CD4-positive, alpha-beta memory T cell (primary cell): ENCODE results near the gene NR4A2. TPM values are rescaled to one million over a fixed set of nuclear protein-coding genes. Genes with fewer than 3 reads are reported as not detected.

Source experiments
- CTCF ChIA-PET: fragments of 350-600 bp; sonication (Branson Sonifier 250); formaldehyde crosslinking; loops from one replicate; lab custom pipeline; 2021; ENCODE audit warnings: inconsistent platforms; ENCODE audit not compliant: partially characterized antibody; lab: Charles Lee
- POLR2A ChIA-PET: fragments of 350-600 bp; sonication (Branson Sonifier 250); formaldehyde crosslinking; loops from one replicate; lab custom pipeline; 2021; ENCODE audit not compliant: partially characterized antibody; lab: Charles Lee
- DNase-seq, 5 donors: peaks; one replicate each; pipeline versions ENCODE4 v3.0.0 to v3.0.0-alpha.2; 2020 to 2022; ENCODE audit warnings: mixed read lengths in 1 of 5
- H3K27ac ChIP-seq: one replicate; pipeline ENCODE4 v1.7.0; 2013; ENCODE audit warnings: low read depth, low read length
- H3K27me3 ChIP-seq: 2 replicates; pipeline ENCODE4 v1.7.0; 2013; ENCODE audit warnings: mild to moderate bottlenecking, low read length, moderate library complexity; ENCODE audit not compliant: insufficient read depth
- H3K36me3 ChIP-seq: 2 replicates; pipeline ENCODE4 v1.7.0; 2013; ENCODE audit warnings: mild to moderate bottlenecking, low read length, moderate library complexity; ENCODE audit not compliant: insufficient read depth
- H3K4me1 ChIP-seq: 2 replicates; pipeline ENCODE4 v1.7.0; 2013; ENCODE audit warnings: mild to moderate bottlenecking, low read length, moderate library complexity; ENCODE audit not compliant: insufficient read depth
- H3K4me3 ChIP-seq, 2 donors: one replicate each; pipeline ENCODE4 v1.7.0; 2013; ENCODE audit warnings: low read length in 2 of 2, mild to moderate bottlenecking in 1 of 2
- H3K9me3 ChIP-seq, 2 donors: one replicate each; pipeline ENCODE4 v1.7.0; 2013; ENCODE audit warnings: low read length in 2 of 2, control low read depth in 1 of 2; ENCODE audit not compliant: control insufficient read depth in 1 of 2
- H3K27ac Mint-ChIP-seq, 7 donors: one replicate each; pipeline ENCODE4 v1.8.0; 2020 to 2021; ENCODE audit warnings: mixed read lengths in 7 of 7, mild to moderate bottlenecking in 6 of 7, inconsistent platforms in 3 of 7, moderate library complexity in 3 of 7
- H3K27me3 Mint-ChIP-seq, 2 donors: one replicate each; pipeline ENCODE4 v1.8.0; 2020 to 2021; ENCODE audit warnings: mixed read lengths in 2 of 2
- H3K36me3 Mint-ChIP-seq, 2 donors: one replicate each; pipeline ENCODE4 v1.8.0; 2020 to 2021; ENCODE audit warnings: mixed read lengths in 2 of 2, inconsistent platforms in 1 of 2, mild to moderate bottlenecking in 1 of 2
- H3K4me1 Mint-ChIP-seq, 4 donors: one replicate each; pipeline ENCODE4 v1.8.0; 2020 to 2021; ENCODE audit warnings: mixed read lengths in 4 of 4, mild to moderate bottlenecking in 1 of 4
- H3K4me3 Mint-ChIP-seq, 8 donors: one replicate each; pipeline ENCODE4 v1.8.0; 2020 to 2021; ENCODE audit warnings: mixed read lengths in 8 of 8, mild to moderate bottlenecking in 7 of 8, moderate library complexity in 6 of 8, inconsistent platforms in 3 of 8
- H3K9me3 Mint-ChIP-seq, 8 donors: one replicate each; pipeline ENCODE4 v1.8.0; 2020 to 2021; ENCODE audit warnings: mixed read lengths in 8 of 8, mild to moderate bottlenecking in 5 of 8, inconsistent platforms in 3 of 8, moderate library complexity in 1 of 8
- intact Hi-C: fragments of 100-400 bp; cut with micrococcal nuclease; formaldehyde crosslinking; loops from one replicate; pipeline ENCODE4 v1.15.1; 2023
- polyA plus RNA-seq, 2 donors: library from polyadenylated mRNA; unstranded; fragments of 300-500 nt; fragmentation: Illumina TruSeq; gene quantifications; one replicate each; pipeline ENCODE4 v1.2.3, GENCODE V29; 2021
- total RNA-seq, 2 experiments: library from RNA; stranded (reverse); gene quantifications; one replicate each; pipeline ENCODE4 v1.2.3, GENCODE V29; 2021

The NR4A2 gene
- total and polyA plus RNA-seq, 4 experiments from 2014 or later = 2.1 to 18.3 (median 5.8) TPM

DNA sequence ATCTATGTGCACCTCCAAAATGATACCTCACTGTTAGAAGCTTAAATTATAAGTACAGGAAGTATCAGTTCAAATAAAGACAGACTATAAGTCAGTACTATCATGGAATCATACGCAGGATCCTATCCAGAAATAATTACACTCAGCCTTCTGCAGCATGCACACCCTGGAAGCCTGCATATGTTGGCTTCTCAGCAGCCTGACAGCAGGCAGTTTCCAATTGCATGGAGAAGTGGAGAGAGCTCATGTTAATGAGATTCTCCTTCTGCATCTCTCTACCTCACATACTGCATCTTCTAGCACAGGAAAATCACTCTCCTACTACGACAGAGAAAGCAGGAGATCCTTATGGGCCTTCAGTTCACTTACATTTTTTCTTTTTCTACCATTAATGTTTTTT, 20.5 kb downstream of the NR4A2 start:
- H3K9me3 Mint-ChIP-seq = no peaks in the 10 kb centered on the region
- H3K27ac Mint-ChIP-seq = no peak overlapping the region
- Histone ChIP-seq H3K4me1 (no peaks in the 10 kb centered on the region), H3K4me3 (no peak overlapping the region), H3K36me3 (no peaks in the 10 kb centered on the region), H3K9me3 (no peaks in the 10 kb centered on the region), H3K27ac (no peak overlapping the region), H3K27me3 (no peaks in the 10 kb centered on the region)
- ChIA-PET CTCF (no interaction called here), POLR2A (no interaction called here)
- intact Hi-C loops = no loop called here
- no peaks in the 10 kb centered on the region for H3K36me3 Mint-ChIP-seq
- H3K4me3 Mint-ChIP-seq = no peak overlapping the region
- H3K27me3 Mint-ChIP-seq = peaks cover 18 to 32% of the 10 kb centered on the region in 2 donors
- DNase-seq = no peak
- no peaks in the 10 kb centered on the region for H3K4me1 Mint-ChIP-seq

DNA sequence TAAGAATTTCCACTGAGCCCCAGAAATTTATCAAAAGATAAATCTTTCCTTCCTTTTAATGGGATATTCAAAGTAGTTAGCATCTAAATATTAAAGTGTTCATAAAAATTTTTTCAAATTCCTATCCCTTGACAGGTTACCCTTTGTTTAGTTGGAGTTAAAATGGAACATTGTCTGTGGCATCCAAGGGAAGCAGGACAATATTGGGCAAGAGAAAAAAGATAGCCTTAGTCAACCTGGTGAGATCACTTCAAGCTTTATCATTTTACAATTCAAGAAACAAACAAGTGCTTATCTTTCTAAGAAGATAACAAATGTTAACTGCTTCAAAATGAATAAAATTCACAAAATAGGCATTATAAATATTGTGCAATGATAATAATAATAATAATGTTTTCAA, 21.7 kb downstream of the NR4A2 start:
- no peaks in the 10 kb centered on the region for H3K9me3 ChIP-seq
- CTCF ChIA-PET = no interaction called here
- no peaks in the 10 kb centered on the region for H3K4me1 Mint-ChIP-seq

DNA sequence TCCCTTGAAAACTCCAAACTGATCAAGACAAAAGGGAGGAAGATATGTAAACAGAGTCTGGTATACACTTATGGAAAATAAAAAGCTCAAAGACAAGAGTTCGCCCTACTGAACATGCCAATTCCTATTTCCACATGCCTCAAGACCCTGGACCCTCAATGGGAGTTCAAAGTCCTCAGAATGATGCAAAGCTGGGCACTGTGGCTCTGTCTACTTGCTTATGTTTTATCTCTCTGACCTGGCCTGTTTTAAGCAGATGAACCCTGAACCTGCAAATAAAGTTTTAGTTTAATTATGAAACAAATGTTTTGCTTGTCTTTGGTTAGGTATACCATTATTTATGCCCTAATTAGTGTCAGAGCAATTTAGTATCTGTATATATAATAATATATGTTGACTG, 22.6 kb downstream of the NR4A2 start:
- no peak overlapping the region for H3K27ac ChIP-seq
- no peaks in the 10 kb centered on the region for H3K36me3 ChIP-seq
- H3K9me3 ChIP-seq = no peaks in the 10 kb centered on the region
- intact Hi-C loops = no loop called here
- H3K9me3 Mint-ChIP-seq = no peaks in the 10 kb centered on the region
- POLR2A ChIA-PET = no interaction called here
- H3K36me3 Mint-ChIP-seq = no peaks in the 10 kb centered on the region
- no peak for DNase-seq
- no peaks in the 10 kb centered on the region for H3K27me3 ChIP-seq
- H3K4me3 ChIP-seq = no peak overlapping the region
- CTCF ChIA-PET = no interaction called here
- H3K4me1 ChIP-seq = no peaks in the 10 kb centered on the region
- peaks cover 17 to 32% of the 10 kb centered on the region in 2 donors for H3K27me3 Mint-ChIP-seq
- H3K27ac Mint-ChIP-seq = no peak overlapping the region
- H3K4me1 Mint-ChIP-seq = no peaks in the 10 kb centered on the region
- H3K4me3 Mint-ChIP-seq = no peak overlapping the region

More for the DNA sequence above, 21.7 kb downstream of the NR4A2 start:
- Histone ChIP-seq H3K36me3 (no peaks in the 10 kb centered on the region), H3K4me3 (no peak overlapping the region), H3K4me1 (no peaks in the 10 kb centered on the region), H3K27me3 (no peaks in the 10 kb centered on the region), H3K27ac (no peak overlapping the region)
- H3K9me3 Mint-ChIP-seq = no peaks in the 10 kb centered on the region
- H3K27me3 Mint-ChIP-seq = peaks cover 17 to 34% of the 10 kb centered on the region in 2 donors
- intact Hi-C loops = no loop called here
- H3K27ac Mint-ChIP-seq = no peak overlapping the region
- POLR2A ChIA-PET = interaction anchor here (0.7 kb wide), 1 partner anchor 649 kb away, joined by 3 read pairs; no protein-coding TSS in a partner anchor
- H3K36me3 Mint-ChIP-seq = no peaks in the 10 kb centered on the region
- no peak overlapping the region for H3K4me3 Mint-ChIP-seq
- DNase-seq = no peak

DNA sequence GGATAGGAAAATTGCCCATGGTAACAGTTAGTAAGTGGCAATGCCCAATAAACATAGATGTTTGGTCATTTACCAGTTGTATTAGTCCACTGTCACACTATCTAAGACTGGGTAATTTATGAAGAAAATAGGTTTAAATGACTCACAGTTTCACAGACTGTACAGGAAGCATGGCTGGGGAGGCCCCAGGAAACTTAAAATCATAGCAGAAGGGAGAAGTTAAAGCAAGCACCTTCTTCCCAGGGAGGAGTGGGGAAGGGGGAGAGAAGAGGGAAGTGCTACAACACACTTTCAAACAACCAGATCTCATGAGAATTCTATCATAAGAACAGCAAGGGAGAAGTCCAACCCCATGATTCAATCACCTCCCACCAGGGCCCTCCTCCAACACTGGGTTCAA, 23.4 kb downstream of the NR4A2 start:
- Mint-ChIP-seq H3K4me3 (no peak overlapping the region), H3K36me3 (no peaks in the 10 kb centered on the region), H3K27ac (no peak overlapping the region), H3K4me1 (no peaks in the 10 kb centered on the region), H3K9me3 (no peaks in the 10 kb centered on the region), H3K27me3 (peaks cover 21 to 35% of the 10 kb centered on the region in 2 donors)
- H3K9me3 ChIP-seq = no peaks in the 10 kb centered on the region
- ChIA-PET POLR2A (no interaction called here), CTCF (no interaction called here)
- H3K4me3 ChIP-seq = no peak overlapping the region
- no peak for DNase-seq
- no peak overlapping the region for H3K27ac ChIP-seq
- H3K36me3 ChIP-seq = no peaks in the 10 kb centered on the region
- no peaks in the 10 kb centered on the region for H3K4me1 ChIP-seq
- intact Hi-C loops = no loop called here
- no peaks in the 10 kb centered on the region for H3K27me3 ChIP-seq

DNA sequence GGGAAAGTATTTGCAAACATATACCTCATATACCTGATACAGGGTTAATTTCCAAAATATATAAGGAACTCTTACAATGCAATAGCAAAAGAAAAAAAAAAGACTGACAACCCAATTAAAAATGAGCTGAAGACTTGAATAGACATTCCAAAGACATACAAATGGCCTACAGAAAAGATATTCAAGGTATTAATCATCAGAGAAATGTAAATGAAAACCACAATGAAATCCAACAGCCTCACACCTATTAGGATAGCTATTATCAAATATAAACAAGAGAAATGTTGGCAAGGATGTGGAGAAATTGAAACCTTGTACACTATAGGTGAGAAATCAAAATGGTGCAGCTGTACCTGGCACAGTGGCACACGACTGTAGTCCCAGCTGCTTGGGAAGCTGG, 25.7 kb downstream of the NR4A2 start:
- Histone ChIP-seq H3K4me1 (no peaks in the 10 kb centered on the region), H3K27ac (no peak overlapping the region), H3K4me3 (no peak overlapping the region), H3K9me3 (no peaks in the 10 kb centered on the region), H3K27me3 (peaks cover 3% of the 10 kb centered on the region), H3K36me3 (no peaks in the 10 kb centered on the region)
- ChIA-PET POLR2A (no interaction called here), CTCF (no interaction called here)
- intact Hi-C loops = no loop called here
- Mint-ChIP-seq H3K9me3 (no peaks in the 10 kb centered on the region), H3K27ac (no peak overlapping the region), H3K36me3 (no peaks in the 10 kb centered on the region), H3K27me3 (peaks cover 10 to 28% of the 10 kb centered on the region in 2 donors), H3K4me1 (no peaks in the 10 kb centered on the region), H3K4me3 (no peak overlapping the region)
- no peak for DNase-seq

DNA sequence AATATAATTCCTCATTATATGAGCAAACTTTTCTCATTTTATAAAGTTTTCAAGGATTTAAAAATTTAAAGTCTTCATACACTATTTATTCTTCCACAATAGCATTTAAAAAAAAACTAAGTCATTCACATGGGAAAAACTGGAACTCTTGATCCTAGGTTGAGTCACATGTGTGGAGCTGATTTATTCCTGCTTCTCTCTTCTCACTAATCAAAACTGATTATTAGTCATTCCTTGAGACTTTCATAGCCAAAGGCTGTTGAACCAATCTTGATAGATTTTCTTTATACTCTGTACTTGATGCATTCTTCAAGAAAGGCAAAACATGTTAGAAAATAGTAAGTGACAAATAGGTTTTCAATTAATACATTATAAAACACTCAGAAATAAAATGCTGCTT, 27.4 kb downstream of the NR4A2 start:
- intact Hi-C loops = no loop called here
- ChIA-PET CTCF (no interaction called here), POLR2A (no interaction called here)
- Mint-ChIP-seq H3K4me3 (no peak overlapping the region), H3K27ac (no peak overlapping the region), H3K4me1 (no peaks in the 10 kb centered on the region), H3K27me3 (peaks cover 9 to 29% of the 10 kb centered on the region in 2 donors), H3K9me3 (peaks cover 0 to 2% (median under 1%) of the 10 kb centered on the region in 8 donors), H3K36me3 (peaks cover 0 to under 1% of the 10 kb centered on the region in 2 donors)
- no peak overlapping the region for H3K27ac ChIP-seq
- H3K4me1 ChIP-seq = no peaks in the 10 kb centered on the region
- no peak for DNase-seq
- H3K27me3 ChIP-seq = peaks cover 3% of the 10 kb centered on the region
- no peaks in the 10 kb centered on the region for H3K36me3 ChIP-seq
- no peak overlapping the region for H3K4me3 ChIP-seq
- H3K9me3 ChIP-seq = no peaks in the 10 kb centered on the region

DNA sequence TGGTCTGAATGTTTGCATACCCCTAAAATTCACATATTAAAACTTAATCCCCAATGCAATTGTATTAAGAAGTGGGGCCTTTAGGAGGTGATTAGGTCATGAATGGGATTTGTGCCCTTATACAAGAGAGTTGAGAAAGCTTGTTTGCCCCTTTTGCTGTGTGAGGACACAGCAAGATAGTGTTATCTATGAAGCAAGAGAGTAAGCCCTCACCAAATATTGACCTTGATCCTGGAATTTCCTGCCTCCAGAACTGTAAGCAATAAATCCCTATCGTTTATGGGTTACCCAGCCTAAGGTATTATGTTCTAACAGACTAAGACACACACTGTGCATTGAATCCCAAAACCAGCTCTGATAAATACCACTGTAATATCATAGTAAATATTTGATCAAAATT, 32.2 kb downstream of the NR4A2 start:
- H3K9me3 Mint-ChIP-seq = peaks cover 3 to 12% (median 7%) of the 10 kb centered on the region in 8 donors
- H3K4me3 Mint-ChIP-seq = no peak overlapping the region
- H3K4me1 Mint-ChIP-seq = no peaks in the 10 kb centered on the region
- peaks cover 0 to 4% of the 10 kb centered on the region in 2 donors for H3K36me3 Mint-ChIP-seq
- H3K27me3 Mint-ChIP-seq = peaks cover 16 to 28% of the 10 kb centered on the region in 2 donors
- intact Hi-C loops = no loop called here
- DNase-seq = no peak
- POLR2A ChIA-PET = no interaction called here
- Histone ChIP-seq H3K36me3 (no peaks in the 10 kb centered on the region), H3K9me3 (no peaks in the 10 kb centered on the region), H3K4me1 (no peaks in the 10 kb centered on the region), H3K27me3 (peaks cover 3% of the 10 kb centered on the region), H3K4me3 (no peak overlapping the region), H3K27ac (no peak overlapping the region)
- CTCF ChIA-PET = no interaction called here
- H3K27ac Mint-ChIP-seq = no peak overlapping the region
